HG02642 (cell line): ENCODE data around the gene KRT79.

ENCODE experiments used
- ATAC-seq: cut with Tn5 transposase; IDR thresholded peaks from one replicate; pipeline ENCODE4 v1.9.1; 2021; ENCODE audit warnings: mild to moderate bottlenecking; ENCODE audit not compliant: unreplicated experiment, poor library complexity

KRT79 gene

DNA sequence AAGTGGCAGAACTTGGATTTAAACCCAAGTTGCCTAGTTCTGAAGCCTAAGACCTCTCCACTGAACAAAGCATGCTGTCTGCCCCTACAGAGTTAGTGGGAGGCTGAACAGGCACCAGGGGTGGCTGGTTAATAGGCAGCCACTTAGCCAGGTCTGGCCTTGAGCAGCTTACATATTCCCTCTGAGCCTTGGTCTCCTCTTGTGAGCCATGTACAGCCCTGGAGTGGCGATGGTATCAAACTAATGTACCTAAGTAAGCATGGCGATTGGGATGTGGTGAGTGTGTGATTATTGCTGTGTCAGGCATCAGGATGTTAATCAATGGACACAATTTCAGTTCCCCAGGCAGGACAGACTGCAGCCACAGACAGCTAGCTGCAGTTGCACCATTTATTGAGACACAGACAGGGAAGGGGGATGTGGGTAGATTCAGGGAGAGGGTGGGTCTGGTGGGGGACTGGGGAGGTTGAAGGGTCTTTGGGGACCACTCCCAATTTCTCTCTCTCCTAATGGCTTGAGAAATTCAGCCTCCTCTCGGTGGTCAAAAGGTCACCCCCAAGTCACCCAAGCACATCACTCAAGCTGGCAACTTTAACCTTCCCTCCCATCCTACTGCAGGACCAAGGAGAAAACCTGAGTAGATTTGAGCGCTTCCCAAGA lies 12.9 kb downstream of the KRT79 start:
- ATAC-seq, result no peak

DNA sequence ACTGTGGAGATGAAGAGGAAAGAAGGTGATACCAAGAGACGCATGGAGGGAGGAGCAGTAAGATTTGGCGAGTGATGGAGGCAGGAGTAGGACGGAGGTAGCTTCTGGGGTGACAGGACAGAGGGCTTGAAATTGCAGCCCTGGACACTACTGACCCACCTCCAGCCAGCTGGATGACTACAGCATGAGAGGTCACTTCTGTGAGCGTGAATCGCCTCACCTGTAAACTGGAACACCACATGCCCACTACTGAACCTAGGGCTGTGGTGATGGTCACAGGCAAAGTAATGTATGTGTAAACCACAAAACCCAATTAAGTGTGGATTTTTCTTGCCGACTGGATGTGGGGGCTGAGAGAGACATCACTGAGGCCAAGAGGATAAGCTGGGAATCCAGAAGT lies 13.6 kb downstream of the KRT79 start:
- ATAC-seq, result no peak

DNA sequence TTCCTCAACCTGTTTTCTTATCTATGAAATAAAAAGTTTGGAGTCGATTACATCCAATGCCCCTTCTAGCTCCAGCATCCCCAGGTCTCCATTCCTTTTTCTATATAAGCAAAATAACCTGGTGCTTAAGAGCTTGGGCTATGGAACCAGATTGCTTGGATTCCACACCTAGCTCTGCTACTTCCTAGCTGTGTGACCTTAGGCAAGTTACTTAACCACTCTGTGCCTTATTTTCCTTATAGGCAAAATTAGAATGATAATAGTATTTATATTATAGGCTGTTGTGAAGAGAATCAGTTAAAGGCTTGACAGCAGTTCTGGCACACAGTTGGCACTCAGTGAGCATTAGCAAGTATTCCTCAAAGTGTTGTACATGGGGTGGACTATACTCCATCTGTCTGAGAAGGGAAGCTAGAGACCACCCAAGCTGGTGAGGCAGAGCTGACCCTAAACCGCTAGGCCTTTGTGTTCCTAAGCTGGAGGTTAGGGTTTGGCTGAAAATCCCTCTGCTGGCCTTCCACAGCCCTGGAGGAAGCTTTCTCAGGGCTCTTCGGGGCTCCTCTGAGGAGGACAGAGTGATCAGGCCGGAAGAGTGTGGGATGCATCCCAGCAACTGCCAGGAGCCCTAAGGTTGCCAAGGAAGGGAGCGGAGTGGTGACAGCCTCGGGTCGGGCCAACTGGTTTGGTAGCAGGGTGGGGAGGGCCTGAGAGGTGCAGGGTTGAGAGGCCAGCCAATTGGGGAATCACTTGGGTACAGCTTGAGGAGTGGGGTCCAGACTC lies 14.2 kb downstream of the KRT79 start:
- ATAC-seq, result no peak

DNA sequence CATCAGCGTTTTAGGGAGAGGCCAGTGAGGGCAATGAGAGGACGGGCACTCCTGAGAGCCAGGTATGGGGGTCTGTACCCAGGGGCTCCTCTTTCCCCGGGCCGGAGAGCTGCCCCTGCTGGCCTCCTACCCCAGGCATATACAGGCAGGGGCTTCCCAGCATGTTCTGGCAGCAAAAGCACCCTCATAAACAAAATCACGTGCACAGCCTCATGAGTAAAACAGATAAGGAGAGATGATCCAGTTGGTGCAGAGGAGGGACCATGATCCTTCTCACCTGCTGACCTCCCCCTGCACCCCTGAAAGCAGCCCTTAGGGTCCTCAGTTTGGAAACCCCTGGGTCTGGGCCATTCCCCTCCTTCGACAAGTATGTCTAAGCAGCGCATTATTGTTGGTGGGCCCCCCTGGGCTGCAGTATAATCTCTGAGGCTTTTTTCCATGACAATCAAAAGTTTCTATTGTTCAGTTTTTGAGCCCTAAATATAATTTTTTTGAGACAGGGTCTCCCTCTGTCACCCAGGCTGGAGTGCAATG lies 15.2 kb downstream of the KRT79 start:
- no peak for ATAC-seq

DNA sequence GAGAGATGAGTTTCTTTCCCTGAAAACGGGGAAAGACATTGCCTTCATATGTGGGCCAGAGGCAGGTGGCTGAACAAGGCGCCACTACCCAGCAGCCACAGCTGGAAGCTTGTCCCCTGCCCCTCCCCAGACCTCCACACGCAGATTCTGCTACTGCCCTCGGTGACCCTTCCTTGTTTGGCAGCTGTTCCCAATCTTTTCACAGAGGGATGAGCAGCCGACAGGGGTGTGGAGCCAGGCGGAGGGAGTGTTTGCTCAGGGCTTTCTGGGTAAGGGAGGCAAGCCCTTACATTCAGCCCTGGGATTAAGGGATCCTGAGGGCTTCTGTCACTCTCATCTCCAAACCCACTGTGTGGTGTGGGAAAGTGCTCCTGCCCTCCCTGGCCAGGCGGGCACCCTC lies 15.7 kb downstream of the KRT79 start:
- ATAC-seq, result no peak

DNA sequence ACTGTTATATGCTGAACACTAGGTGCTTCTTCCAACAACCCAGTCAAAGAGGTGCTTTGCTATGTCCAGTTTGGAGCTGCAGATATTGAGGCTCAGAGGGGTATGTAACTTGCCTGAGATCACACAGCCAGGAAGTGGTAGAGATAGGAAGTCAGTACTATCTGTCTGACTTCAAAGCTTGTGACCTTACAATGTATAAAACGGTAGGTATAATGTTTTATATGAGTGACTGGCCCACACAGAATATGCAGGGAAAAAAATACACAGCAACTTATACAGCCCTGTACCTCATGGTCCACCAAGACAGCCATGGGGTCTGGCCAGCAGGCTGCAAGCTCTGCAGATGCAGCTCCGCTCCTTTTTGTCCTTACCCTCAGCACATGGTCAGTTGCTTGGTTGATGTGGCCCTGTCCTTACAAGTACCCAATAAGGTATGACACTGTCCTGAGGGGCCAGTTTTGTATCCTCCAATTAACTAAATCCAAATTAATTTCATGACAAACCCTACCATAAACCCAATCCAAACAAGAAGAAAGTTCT lies 16.3 kb downstream of the KRT79 start:
- ATAC-seq, result no peak

DNA sequence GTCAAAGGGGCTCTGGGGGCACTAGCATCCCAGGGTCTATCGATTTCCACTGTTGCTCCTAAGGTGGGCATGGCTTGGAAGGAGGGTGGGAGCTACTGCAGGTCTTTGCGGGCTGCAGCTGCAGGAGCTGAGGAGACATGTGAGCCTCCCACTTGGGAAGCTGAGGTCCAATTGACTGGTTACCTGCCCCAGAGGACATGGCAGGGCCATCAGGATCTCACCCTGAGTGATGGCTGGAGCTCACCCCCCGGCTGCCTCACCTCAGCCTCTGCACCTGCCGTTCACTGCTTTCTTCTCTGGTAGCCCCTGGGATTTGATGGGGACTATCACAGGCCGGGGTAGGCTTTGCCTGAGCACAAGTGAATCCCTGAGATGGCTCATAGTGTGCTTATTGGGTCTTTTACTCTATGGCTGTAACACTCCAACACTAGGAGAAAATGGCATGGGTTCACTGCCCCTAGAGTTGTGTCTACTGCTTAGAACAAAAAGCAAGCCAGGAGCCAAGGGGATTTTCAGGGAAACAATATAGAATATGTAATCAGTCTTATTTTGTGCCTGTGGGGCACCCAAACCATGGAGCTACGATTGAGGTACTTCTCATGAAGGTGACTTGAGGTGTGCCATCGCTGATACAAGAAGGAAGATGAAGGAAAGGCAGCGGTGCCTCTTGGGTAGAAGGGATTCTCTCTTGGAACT lies 17.0 kb downstream of the KRT79 start:
- ATAC-seq, result no peak

DNA sequence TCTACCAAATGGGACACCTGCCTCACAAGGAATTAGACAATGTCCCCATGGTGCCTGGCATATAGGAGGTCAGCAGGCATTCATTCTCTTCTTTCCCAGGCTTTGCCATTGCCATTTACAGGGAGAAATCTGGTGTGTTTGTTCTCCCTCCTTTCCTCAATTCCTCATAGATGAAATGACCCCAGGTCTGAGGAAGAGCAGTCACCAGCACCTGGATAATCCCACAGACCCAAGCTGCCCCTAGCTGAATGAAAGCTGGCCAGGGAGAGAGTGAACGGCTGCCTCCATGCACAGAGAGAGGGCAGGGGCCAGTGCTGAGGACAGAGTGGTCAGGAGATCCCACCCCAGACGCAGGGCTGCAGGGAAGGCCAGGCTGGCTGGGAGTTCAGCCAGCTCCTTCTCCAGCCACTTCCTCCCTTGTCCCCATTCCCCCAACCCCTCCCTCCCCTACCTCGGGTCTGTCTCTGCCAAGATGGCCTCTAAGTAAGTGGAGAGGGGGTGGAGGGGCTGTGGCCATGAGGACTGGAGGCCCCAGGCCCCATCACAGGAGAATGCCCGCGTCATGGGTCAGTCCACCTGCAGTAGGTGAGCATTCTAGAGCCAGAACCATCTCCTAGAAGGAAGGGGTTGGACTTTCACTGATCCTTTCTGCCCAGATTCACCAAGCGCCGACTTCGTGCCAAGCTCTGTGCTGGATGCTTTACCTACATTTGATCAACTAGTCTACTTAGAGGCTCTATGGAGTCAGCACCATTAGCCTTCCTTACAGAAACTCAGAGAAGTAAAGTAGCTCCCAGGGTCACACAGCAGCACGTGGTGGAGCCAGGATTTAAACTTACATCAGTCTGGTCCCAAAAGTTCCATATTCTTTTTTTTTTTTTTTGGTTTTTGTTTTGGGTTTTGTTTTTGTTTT lies 18.2 kb downstream of the KRT79 start:
- ATAC-seq, result no peak

DNA sequence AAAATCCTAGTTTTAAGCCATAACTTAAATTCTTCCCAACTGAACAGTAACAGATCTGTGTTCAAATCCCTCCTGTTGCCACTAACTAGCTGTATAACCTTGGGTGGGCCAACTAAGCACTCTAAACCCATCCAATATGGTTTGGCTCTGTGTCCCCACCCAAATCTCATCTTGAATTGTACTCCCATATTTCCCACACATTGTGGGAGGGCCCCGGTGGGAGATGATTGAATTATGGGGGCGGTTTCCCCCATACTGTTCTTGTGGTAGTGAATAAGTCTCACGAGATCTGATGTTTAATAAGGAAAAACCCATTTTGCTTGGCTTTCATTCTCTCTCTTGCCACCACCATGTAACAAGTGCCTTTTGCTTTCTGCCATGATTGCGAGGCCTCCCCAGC lies 18.9 kb downstream of the KRT79 start:
- no peak for ATAC-seq

DNA sequence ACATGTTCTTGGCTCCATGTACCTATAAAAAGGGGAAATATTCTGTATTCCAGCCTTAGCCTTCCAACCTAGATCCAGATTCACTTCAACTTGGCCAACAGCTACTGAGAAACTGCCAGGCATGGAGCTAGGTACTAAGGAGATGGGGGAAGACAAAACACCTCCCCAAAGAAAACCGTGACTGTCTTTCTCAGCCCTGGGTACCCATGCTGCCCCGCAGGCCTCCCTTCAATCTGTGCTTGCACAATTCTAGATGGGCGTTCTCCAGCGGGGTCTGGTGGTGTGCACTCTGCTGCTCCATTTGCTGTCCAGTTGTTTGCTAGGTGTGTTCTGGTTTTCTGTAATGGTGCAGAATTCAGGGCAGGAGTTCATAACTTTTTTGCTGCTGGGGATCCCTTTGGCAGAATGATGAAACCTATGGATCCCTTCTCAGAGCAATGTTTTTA lies 19.4 kb downstream of the KRT79 start:
- no peak for ATAC-seq

DNA sequence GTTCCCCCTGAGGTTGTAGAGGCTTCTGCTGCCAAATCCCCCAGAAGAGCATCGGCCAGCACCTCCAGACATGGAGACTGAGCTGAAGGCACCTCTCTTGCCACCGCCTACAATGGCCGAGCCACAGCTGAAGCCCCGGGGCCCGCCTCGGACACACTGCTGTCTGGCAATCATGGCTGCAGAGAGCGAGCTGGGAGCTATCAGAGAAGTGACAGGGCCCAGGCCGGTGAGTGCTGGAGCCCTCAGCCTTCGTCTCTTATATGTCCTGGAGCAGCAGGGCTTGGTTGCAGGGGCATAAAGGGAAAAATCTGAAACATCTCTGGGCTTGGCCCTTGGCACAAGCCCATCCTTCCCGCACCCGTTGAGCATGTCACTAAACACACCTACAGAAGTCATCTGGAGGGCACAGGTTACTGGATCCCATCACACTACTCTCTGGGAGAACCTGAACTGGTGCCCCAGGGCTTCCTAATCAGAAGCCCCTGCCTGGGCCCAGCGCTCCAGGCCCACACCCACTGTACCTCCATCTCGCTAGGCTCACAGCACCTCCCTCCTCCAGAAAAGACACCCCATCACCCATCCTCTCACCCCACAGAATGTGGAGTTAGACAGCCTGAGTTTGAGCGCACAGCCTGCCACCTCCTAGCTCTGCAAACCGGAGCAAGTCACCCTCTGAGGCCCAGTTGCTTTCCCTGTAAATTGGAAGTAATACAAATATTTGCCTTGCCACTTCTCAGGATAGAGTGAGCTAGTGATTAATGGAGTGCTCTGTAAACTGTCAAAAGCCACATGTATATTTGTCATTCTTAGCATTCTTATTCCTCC lies 20.0 kb downstream of the KRT79 start, which contains the start of gene KRT4:
Gene KRT4, minus strand, starts transcription at position 232 of the 825 bp plus-strand sequence. Its CDS starts 58 bp downstream, at position 174.
- no peak for ATAC-seq

DNA sequence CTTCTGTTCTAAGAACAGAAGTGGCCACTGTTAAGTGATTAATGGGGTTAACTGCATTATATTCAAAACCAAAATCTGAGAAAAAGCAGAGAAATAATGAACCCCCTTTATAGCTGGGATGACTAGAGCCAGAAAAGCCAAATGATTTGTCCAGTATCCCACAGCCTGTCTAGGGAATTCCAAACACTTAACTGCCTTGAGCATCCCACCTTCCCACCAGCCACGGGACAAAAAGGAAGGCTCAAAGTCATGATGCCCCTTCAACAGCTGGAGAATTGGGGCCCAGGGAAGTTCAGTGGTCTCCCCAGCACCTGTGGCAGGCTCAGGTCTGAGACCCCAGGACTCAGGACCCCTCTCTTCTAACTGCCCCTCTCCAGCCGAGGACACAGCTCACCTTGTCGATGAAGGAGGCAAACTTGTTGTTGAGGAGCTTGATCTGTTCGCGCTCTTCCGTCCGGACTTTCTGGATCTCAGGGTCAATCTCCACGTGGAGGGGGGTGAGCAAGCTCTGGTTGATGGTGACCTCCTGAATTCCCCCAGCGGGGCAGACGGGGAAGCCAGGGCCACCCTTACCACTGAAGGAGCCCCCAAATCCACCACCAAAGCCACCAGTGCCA lies 20.8 kb downstream of the KRT79 start:
- no peak for ATAC-seq

DNA sequence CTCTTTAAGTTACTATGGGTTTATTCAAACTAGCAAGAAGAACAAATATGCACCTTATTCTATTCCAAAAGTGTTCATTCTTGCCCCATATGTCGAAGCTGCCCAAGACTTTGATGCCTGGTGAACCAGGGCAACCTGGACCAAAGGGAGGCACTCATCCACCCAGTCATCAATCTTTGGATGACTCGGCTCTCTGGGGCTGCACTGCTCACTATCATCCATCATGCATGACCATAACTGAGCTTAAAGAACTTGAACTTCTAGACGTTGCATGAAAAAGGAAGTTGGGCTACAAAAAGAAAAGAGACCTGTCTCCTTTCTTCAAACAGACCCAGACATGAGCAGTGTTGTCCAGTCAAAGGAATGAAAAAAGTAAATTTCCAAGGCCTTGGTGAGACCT lies 21.4 kb downstream of the KRT79 start:
- no peak for ATAC-seq

DNA sequence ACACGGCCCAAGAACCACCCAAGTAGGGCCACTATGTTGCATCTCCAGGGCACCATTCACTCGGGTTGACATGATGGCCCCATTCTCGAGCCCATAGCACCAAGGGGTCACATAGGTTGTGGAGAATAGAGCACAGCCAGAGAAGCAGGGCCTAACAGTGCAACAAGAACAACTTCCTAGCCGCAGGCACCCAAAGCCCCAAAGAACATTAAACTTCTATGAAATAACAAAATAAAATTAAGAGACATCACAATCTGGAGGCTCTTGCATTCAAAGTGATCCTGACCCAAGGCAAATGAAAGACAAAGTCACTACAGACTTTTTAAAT lies 22.1 kb downstream of the KRT79 start:
- no peak for ATAC-seq

DNA sequence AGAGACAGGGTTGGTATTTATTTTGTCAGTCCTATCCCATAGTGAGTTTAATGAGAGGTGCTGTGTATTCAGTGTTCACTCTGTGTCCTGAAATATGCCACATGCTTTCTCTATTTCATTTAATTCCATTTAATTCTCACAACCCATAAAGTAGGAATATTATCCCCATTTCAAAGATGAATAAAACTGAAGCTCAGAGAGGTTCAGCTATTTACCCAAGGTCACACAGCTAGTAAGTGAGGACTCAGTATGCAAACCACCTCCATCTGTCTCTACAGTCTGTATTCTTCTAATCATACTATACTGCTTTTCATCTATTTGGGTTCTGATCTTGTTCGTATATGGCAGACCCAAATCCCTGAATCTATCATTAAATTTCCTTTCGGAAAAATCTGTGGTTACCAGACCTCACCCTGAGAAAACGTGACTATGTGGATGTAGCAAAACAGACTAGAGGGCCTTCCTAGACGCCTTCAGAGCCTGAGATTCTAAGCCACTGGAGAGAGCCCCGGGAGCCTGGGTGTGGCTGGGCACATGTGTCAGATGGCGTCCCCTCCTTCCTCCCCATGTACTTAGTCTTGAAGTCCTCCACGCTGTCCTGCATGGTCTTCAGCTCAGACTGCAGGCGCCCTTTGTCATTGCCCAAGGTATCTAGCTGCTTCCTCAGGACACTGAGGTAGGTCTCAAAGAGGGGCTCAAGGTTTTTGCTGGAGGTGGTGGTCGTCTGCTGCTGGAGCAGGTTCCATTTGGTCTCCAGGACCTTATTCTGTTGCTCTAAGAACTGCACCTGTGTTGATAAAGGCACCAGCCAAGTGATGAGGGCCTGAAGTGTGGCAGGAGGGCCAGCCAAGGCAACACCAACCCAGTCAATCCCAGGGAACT lies 22.7 kb downstream of the KRT79 start:
- ATAC-seq, result no peak

DNA sequence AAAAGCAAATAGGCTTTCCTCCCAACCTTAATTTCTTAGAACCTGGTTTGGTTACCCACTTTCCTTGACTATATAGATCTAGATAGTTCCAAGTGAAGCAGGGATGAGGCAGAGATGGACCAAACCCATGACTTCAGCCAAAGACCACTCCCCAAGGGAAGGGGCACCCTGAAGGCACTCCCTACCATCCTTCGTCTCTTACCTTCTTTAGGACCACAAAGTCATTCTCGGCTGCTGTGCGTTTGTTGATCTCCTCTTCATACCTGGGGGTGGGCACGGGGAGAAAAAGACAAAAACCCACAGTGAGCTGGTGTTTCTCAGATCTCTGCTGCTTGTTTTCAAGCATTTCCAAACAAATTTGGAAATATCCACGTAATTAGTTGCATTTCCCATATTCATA lies 23.6 kb downstream of the KRT79 start:
- ATAC-seq, result no peak

DNA sequence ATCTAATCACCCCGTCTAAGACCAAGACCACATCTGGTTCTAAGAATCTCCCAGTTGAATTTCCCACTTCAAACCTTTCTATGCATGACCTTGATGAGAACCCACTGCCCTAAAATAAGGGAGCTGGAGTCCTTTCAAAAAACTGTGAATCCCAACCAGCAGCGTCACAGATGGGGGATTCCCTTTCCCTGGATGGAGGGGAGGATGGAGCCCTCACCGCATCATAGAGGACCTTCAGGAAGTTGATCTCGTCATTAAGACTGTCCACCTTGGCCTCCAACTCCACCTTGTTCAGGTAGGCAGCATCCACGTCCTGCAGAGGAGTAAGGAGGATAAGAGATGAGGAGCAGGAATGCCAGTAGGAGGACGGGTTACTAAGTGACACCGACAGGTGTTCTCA lies 24.9 kb downstream of the KRT79 start:
- no peak for ATAC-seq
